ENCODE data around the gene LMNA. TPM values are rescaled to one million over a fixed set of nuclear protein-coding genes. Genes with fewer than 3 reads are reported as not detected.
"Not testable (repeated sequence)": the region's sequence is repeated elsewhere in the genome, so short reads cannot be mapped to it uniquely, and the experiment has no call there.

Gene LMNA
- total RNA-seq, 4 donors from 2014 or later: 574 to 977 (median 714) TPM

DNA sequence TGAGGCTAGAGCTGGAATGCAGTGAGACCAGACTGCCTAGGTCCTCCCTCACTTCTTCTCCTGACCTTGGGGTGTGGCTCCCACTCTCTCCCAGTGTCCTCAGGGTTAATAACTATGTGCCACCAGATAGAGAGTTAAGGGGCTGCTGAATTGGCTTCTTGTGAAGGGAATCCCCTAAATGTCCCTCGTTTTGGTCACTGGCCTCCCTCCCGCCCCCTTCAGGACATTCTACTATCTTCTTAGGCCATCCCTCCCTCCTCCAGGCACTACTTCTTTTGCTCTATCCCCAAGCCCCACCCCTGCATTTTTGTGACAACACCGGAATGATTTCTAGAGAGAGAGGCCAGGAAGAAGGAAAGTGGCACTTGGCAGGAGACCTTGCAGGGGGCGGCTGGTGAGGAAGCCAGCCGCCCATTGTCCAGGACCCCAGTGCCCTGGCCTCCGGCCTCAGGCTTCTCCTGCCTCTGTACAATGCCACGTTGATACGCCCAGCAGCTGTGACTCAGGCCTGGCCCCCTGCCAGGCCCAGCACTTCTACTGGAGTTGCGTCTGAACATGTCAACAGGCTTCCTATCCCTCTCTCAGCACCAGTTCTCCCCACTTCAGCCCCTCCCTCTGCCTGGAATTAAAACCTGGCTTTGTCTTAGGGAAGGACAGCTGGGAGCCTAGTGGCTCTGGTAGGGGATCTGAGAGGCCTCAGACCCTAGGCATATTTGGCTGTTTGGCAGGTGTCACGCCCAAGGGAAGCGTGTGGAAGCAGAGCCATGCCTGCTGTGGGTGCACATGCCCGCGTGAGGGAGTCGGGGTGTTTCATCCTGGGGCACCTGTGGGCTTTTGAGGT, 9.1 kb downstream of the LMNA start:
- peak; percentile 98 for DNase-seq (ENCODE audit: low spot score in 2 of 2)
- Histone ChIP-seq H3K36me3 (no peaks in the 10 kb centered on the region), H3K4me1 (peaks cover 98% of the 10 kb centered on the region), H3K27ac (peak overlapping the region; percentile 100), H3K9me3 (no peaks in the 10 kb centered on the region), H3K27me3 (no peaks in the 10 kb centered on the region), H3K4me3 (peak overlapping the region; percentile 100)
- TF ChIP-seq POLR2A (IDR thresholded peaks at IDR 0.05) (peak in 1 of 2 donors; percentile 60), EP300 (IDR thresholded peaks at IDR 0.05) (no peak), POLR2AphosphoS5 (IDR thresholded peaks at IDR 0.05) (peak; percentile 2 to 85 (median 70))
- TF ChIP-seq, protein P1, sequence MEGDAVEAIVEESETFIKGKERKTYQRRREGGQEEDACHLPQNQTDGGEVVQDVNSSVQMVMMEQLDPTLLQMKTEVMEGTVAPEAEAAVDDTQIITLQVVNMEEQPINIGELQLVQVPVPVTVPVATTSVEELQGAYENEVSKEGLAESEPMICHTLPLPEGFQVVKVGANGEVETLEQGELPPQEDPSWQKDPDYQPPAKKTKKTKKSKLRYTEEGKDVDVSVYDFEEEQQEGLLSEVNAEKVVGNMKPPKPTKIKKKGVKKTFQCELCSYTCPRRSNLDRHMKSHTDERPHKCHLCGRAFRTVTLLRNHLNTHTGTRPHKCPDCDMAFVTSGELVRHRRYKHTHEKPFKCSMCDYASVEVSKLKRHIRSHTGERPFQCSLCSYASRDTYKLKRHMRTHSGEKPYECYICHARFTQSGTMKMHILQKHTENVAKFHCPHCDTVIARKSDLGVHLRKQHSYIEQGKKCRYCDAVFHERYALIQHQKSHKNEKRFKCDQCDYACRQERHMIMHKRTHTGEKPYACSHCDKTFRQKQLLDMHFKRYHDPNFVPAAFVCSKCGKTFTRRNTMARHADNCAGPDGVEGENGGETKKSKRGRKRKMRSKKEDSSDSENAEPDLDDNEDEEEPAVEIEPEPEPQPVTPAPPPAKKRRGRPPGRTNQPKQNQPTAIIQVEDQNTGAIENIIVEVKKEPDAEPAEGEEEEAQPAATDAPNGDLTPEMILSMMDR (IDR thresholded peaks at IDR 0.05): peak in 1 of 2 donors; percentile 24
- under 1% methylated on average over 14 of the region's 14 CpGs for WGBS

DNA sequence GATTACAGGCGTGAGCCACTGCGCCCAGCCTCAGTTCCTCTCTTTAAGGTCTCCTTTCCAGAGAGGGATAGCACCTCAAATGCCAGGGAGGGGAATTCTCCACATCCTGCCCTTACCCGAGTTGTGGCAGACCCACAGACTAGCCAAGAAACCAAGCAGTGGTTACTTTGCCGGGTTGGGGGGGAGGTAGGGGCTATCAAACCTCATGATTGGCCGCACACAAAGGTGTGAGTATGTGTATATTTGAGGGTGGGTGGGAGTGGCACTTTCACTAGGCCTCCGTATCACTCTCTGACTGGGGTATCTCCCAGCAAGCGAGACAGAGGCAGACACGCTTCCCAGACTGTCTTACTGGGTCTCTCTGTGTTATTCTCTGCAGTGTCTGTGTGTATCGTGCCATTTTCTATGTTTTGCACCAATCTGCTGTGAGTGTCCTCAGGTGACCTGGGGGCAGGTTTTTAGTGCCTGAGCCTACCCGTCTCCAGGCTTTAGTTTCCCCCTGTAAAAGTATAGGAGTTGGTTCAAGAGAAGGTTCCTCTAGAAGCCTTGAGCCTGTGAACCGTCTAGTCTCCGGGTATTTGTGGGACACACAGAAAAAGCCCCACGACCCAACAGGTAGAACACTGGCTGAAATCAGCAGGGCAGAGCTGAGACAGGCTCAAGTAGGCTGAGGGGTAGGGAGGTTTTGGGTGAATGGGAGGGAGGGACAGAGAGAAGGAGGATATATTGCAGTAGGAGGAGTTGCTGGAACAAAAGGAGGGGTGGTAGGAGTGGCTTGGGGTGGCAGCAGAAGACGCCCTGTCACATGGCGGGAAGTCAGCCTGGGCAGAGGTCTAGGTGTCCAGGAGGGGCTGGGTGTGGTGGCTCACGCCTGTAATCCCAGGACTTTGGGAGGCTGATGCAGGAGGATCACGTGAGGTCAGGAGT, 10.3 kb downstream of the LMNA start:
- Histone ChIP-seq H3K36me3 (no peaks in the 10 kb centered on the region), H3K9me3 (no peaks in the 10 kb centered on the region), H3K27ac (peak overlapping the region; percentile 100), H3K4me1 (peaks cover 98% of the 10 kb centered on the region), H3K27me3 (no peaks in the 10 kb centered on the region), H3K4me3 (peak overlapping the region; percentile 100)
- DNase-seq (ENCODE audit: low spot score in 2 of 2): peak in 1 of 2 donors; percentile 88
- 13% methylated on average over 14 of the region's 17 CpGs for WGBS
- peak in 1 of 2 donors; percentile 46 for TF ChIP-seq POLR2A (IDR thresholded peaks at IDR 0.05)
- peak in 1 of 3 donors; percentile 50 for TF ChIP-seq POLR2AphosphoS5 (IDR thresholded peaks at IDR 0.05)
- TF ChIP-seq EP300 (IDR thresholded peaks at IDR 0.05): no peak
- TF ChIP-seq, protein P1 (IDR thresholded peaks at IDR 0.05): no peak

DNA sequence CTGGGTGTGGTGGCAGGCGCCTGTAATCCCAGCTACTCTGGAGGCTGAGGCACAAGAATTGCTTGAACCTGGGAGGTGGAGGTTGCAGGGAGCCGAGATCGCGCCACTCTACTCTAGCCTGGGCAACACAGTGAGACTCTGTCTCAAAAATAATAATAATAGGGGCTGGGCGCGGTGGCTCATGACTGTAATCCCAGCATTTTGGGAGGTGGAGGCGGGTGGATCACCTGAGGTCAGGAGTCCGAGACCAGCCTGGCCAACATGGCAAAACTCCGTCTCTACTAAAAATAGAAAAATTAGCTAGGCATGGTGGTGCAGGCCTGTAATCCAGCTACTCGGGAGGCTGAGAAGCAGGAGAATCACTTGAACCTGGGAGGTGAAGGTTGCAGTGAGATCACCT, 11.0 kb downstream of the LMNA start:
- H3K9me3 ChIP-seq; DNase-seq (ENCODE audit: low spot score in 2 of 2); H3K36me3 ChIP-seq; H3K27me3 ChIP-seq: not testable (repeated sequence)
- 34% methylated on average over 10 of the region's 10 CpGs for WGBS
- H3K4me1 ChIP-seq: peaks cover 98% of the 10 kb centered on the region
- peak overlapping the region; percentile 100 for H3K4me3 ChIP-seq
- H3K27ac ChIP-seq: peak overlapping the region; percentile 100

DNA sequence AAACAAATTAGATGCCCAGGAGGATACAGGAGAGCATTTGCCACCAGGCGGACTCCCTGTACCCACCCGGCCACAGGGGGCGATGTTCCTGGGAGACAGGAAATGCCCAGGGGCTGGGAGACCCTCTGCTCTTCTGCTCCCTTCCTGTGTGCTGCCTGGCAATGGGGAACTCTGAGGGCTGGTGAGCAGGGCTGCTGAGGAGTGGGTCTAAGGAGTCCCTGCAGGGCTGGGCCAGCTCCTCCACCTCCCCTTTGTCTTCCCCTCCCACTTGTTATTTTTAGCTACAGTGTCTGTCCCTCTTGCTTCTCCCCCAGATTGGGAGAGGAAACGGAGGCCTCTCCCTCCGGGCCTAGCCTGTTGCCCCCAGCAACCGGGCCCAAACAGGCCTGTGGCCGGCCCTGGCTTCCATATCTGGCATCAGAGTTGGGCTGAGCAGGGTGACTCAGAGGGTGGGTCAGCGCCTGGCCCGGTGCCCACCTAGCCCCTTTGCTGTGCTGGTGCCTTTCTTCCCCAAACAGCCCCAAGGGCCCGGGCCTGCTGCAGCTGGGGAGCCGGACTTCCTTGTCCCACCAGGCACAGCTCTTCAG, 11.6 kb downstream of the LMNA start:
- TF ChIP-seq POLR2A (IDR thresholded peaks at IDR 0.05) (no peak), POLR2AphosphoS5 (IDR thresholded peaks at IDR 0.05) (peak in 2 of 3 donors; percentile 25 to 87), EP300 (IDR thresholded peaks at IDR 0.05) (no peak)
- TF ChIP-seq, protein P1 (IDR thresholded peaks at IDR 0.05): peak in 1 of 2 donors; percentile 22
- Histone ChIP-seq H3K27me3 (no peaks in the 10 kb centered on the region), H3K4me3 (peak overlapping the region; percentile 100), H3K4me1 (peaks cover 97% of the 10 kb centered on the region), H3K36me3 (peaks cover 8% of the 10 kb centered on the region), H3K27ac (peak overlapping the region; percentile 100), H3K9me3 (no peaks in the 10 kb centered on the region)
- peak; percentile 95 to 98 for DNase-seq (ENCODE audit: low spot score in 2 of 2)
- WGBS: 9% methylated on average over 11 of the region's 11 CpGs

DNA sequence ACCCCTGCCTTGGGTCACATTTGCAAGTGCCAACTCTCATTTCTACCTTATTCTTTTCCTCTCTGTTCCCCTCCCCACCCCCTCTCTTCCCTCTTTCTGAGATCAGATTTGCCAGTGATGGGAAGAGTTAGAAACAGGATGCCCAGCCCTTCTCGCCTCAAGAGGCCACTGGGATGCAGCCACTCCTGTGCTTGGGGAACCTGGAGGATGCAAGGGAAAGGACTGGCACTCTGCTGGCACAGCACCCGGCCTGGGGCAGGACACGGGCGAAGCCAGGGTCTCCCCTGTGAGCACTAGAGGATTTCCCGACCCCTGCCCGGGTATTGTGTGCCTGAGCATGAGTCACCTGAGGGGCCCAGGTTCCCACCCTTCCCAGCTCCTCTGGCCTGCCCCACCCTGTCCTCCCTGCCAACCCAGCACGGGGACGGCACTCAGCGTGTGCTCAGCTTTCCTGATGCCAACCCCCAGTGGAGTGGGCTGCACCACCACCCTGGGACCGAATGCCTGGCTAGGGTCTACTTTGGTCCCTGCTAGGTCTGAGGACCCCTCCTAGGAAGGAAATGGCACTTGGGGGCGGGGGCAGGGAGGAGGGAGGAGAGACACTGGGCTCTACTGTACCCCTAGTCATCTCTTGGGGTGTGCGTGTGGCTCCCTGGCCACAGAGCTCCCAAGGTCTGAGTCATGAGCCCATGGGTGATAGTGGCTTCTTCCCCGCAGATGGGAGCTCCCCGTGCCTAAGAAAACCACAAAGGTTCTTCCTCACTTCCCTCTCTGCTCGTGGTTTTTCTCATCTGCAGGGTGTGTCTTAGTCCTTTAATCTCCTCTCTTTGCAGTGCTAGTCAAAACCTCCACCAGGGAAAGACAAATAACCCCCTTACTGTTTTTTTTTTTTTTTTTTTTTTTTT, 12.4 kb downstream of the LMNA start:
- no peaks in the 10 kb centered on the region for H3K27me3 ChIP-seq
- TF ChIP-seq POLR2A (IDR thresholded peaks at IDR 0.05) (no peak), POLR2AphosphoS5 (IDR thresholded peaks at IDR 0.05) (peak in 1 of 3 donors; percentile 21)
- WGBS: 2% methylated on average over 7 of the region's 15 CpGs
- H3K36me3 ChIP-seq: peaks cover 16% of the 10 kb centered on the region
- peak overlapping the region; percentile 100 for H3K4me3 ChIP-seq
- peak in 1 of 2 donors; percentile 90 for DNase-seq (ENCODE audit: low spot score in 2 of 2)
- H3K27ac ChIP-seq: peak overlapping the region; percentile 100
- H3K9me3 ChIP-seq: no peaks in the 10 kb centered on the region
- peaks cover 93% of the 10 kb centered on the region for H3K4me1 ChIP-seq
